Muscle of back (tissue), 11 donors: ENCODE data around the gene NPB. TPM values are rescaled to one million over a fixed set of nuclear protein-coding genes. Genes with fewer than 3 reads are reported as not detected.

Experiments used
- DNase-seq, 3 donors: peaks; one replicate each; pipeline versions ENCODE4 v3.0.0 to v3.0.0-alpha.2; 2013
- polyA plus RNA-seq, 10 donors: library from polyadenylated mRNA; unstranded; fragments of 120-200 nt; gene quantifications; one replicate each; pipeline ENCODE4 v1.2.1, GENCODE V29; 2013; ENCODE audit not compliant: insufficient read length in 10 of 10

NPB gene
- polyA plus RNA-seq, 10 donors: 0.13 to 1.2 (median 0.64) TPM; not detected in 3

- no peak for DNase-seq
Observed at GRCh38 chr17:81924557-81925532, 22.8 kb downstream of the NPB start.

- no peak for DNase-seq
Observed at GRCh38 chr17:81925860-81926450, 23.9 kb downstream of the NPB start.

GRCh38 chr17:81926451-81927151 lies 24.6 kb downstream of the NPB start:
- DNase-seq: peak; percentile 55 to 85 (median 74)

GRCh38 chr17:81927152-81927652 lies 25.2 kb downstream of the NPB start:
- no peak for DNase-seq

- DNase-seq: peak; percentile 96 to 99 (median 98)
Observed at GRCh38 chr17:81927653-81928543, 25.9 kb downstream of the NPB start, which contains the start of gene MAFG. TSS of gene MAFG (minus strand) at chr17:81927735. CDS start at chr17:81923185, 4,550 bp downstream.

- no peak for DNase-seq
Observed at GRCh38 chr17:81928544-81929252, 26.7 kb downstream of the NPB start.

- DNase-seq: no peak
Observed at GRCh38 chr17:81929253-81930141, 27.5 kb downstream of the NPB start.

GRCh38 chr17:81930142-81931125 lies 28.4 kb downstream of the NPB start:
- no peak for DNase-seq

GRCh38 chr17:81931189-81931556 lies 29.1 kb downstream of the NPB start:
- DNase-seq: no peak

GRCh38 chr17:81931557-81932332 lies 29.7 kb downstream of the NPB start:
- no peak for DNase-seq

- no peak for DNase-seq
Observed at GRCh38 chr17:81932333-81932983, 30.4 kb downstream of the NPB start.

- no peak for DNase-seq
Observed at GRCh38 chr17:81933178-81933699, 31.2 kb downstream of the NPB start.

GRCh38 chr17:81934098-81934757 lies 32.2 kb downstream of the NPB start:
- no peak for DNase-seq

GRCh38 chr17:81934850-81935708 lies 33.0 kb downstream of the NPB start:
- no peak for DNase-seq

- DNase-seq: no peak
Observed at GRCh38 chr17:81935709-81936084, 33.7 kb downstream of the NPB start.
